GM23338 (cell line): ENCODE measurements around the gene TACC3. TPM values are rescaled to one million over a fixed set of nuclear protein-coding genes. Genes with fewer than 3 reads are reported as not detected.

Source experiments
- ATAC-seq: fragments of 200-7000 bp; cut with Tn5 transposase; 3 replicates; pipeline ENCODE4 v1.9.1; 2020
- DNase-seq: peaks from one replicate; pipeline ENCODE4 v3.0.0-alpha.2; 2015; ENCODE audit warnings: low spot score
- H2AFZ ChIP-seq: fragments of 200-600 bp; sonication (generic); 2 replicates; pipeline ENCODE4 v1.8.0; 2016; ENCODE audit warnings: antibody characterized with exemption, mild to moderate bottlenecking, moderate library complexity
- H3F3A ChIP-seq: fragments of 200-600 bp; sonication (generic); replicated peaks from 2 replicates; pipeline ENCODE4 v1.8.0; 2017; ENCODE audit warnings: antibody characterized with exemption, mixed run types, low read depth
- H3K27ac ChIP-seq: fragments of 200-600 bp; sonication (generic); 2 replicates; pipeline ENCODE4 v1.6.1; 2016; ENCODE audit warnings: low read depth
- H3K27me3 ChIP-seq: fragments of 200-600 bp; sonication (generic); 2 replicates; pipeline ENCODE4 v1.8.0; 2016; ENCODE audit warnings: mild to moderate bottlenecking, mixed run types, moderate library complexity; ENCODE audit not compliant: insufficient read depth
- H3K36me3 ChIP-seq: fragments of 200-600 bp; sonication (generic); 2 replicates; pipeline ENCODE4 v1.8.0; 2016; ENCODE audit warnings: mild to moderate bottlenecking; ENCODE audit not compliant: insufficient read depth
- H3K4me1 ChIP-seq: fragments of 200-600 bp; sonication (generic); 2 replicates; pipeline ENCODE4 v1.8.0; 2016; ENCODE audit warnings: mild to moderate bottlenecking, moderate library complexity; ENCODE audit not compliant: insufficient read depth
- H3K4me2 ChIP-seq: fragments of 200-600 bp; sonication (generic); 2 replicates; pipeline ENCODE4 v1.7.1; 2017; ENCODE audit warnings: mixed run types
- H3K4me3 ChIP-seq: fragments of 200-600 bp; sonication (generic); 2 replicates; pipeline ENCODE4 v1.6.1; 2016; ENCODE audit warnings: mixed run types
- H3K79me2 ChIP-seq: fragments of 200-600 bp; sonication (generic); replicated peaks from 2 replicates; pipeline ENCODE4 v1.8.0; 2017; ENCODE audit warnings: mild to moderate bottlenecking; ENCODE audit not compliant: insufficient read depth
- H3K9me2 ChIP-seq: fragments of 200-600 bp; sonication (generic); 2 replicates; pipeline ENCODE4 v1.8.0; 2017; ENCODE audit not compliant: insufficient read depth
- H4K20me1 ChIP-seq: fragments of 200-600 bp; sonication (generic); replicated peaks from 2 replicates; pipeline ENCODE4 v1.8.0; 2017; ENCODE audit warnings: mild to moderate bottlenecking; ENCODE audit not compliant: insufficient read depth
- H3K27ac Mint-ChIP-seq: 2 replicates; pipeline ENCODE4 v1.8.0; 2020; ENCODE audit warnings: inconsistent platforms, mild to moderate bottlenecking, moderate library complexity, mixed read lengths
- H3K27me3 Mint-ChIP-seq: 3 replicates; pipeline ENCODE4 v1.8.0; 2022; ENCODE audit warnings: low read depth, mild to moderate bottlenecking, moderate library complexity, mixed read lengths, inconsistent platforms; ENCODE audit not compliant: insufficient read depth, poor library complexity
- H3K36me3 Mint-ChIP-seq: 3 replicates; pipeline ENCODE4 v1.8.0; 2021; ENCODE audit warnings: low read depth, mild to moderate bottlenecking, inconsistent platforms, moderate library complexity, mixed read lengths
- H3K4me1 Mint-ChIP-seq: 3 replicates; pipeline ENCODE4 v1.8.0; 2020; ENCODE audit warnings: mild to moderate bottlenecking, inconsistent platforms, mixed read lengths
- H3K4me3 Mint-ChIP-seq: 3 replicates; pipeline ENCODE4 v1.8.0; 2021; ENCODE audit warnings: moderate library complexity, mild to moderate bottlenecking, inconsistent platforms, mixed read lengths
- H3K9me3 Mint-ChIP-seq: 3 replicates; pipeline ENCODE4 v1.8.0; 2020; ENCODE audit warnings: moderate library complexity, mild to moderate bottlenecking, inconsistent platforms, mixed read lengths
- CREB1 ChIP-seq: fragments of 250-450 bp; sonication (Bioruptor Pico); IDR thresholded peaks from 2 replicates; pipeline ENCODE4 v1.5.0; 2020; ENCODE audit warnings: low read depth, mild to moderate bottlenecking, moderate library complexity
- EZH2 ChIP-seq: fragments of 200-600 bp; sonication (generic); IDR thresholded peaks from one replicate; pipeline ENCODE4 v1.8.0; 2017; ENCODE audit warnings: antibody characterized with exemption, mild to moderate bottlenecking, low read depth; ENCODE audit not compliant: unreplicated experiment
- JUNB ChIP-seq: IDR thresholded peaks from one replicate; pipeline ENCODE4 v1.6.1; 2016; ENCODE audit warnings: antibody characterized with exemption; ENCODE audit not compliant: unreplicated experiment
- POLR2AphosphoS5 ChIP-seq: IDR thresholded peaks from 2 replicates; pipeline ENCODE4 v1.6.1; 2016; ENCODE audit warnings: antibody characterized with exemption, low read depth
- REST ChIP-seq: IDR thresholded peaks from one replicate; pipeline ENCODE4 v1.6.1; 2018; ENCODE audit warnings: antibody characterized with exemption; ENCODE audit not compliant: unreplicated experiment
- STAT1 ChIP-seq: IDR thresholded peaks from one replicate; pipeline ENCODE4 v1.6.1; 2016; ENCODE audit warnings: antibody characterized with exemption; ENCODE audit not compliant: unreplicated experiment
- ZNF331 ChIP-seq: fragments of 250-450 bp; sonication (Bioruptor Pico); IDR thresholded peaks from 2 replicates; pipeline ENCODE4 v1.5.0; 2020; ENCODE audit warnings: low read depth, mild to moderate bottlenecking, moderate library complexity
- ZNF462 ChIP-seq: fragments of 250-450 bp; sonication (Bioruptor Pico); IDR thresholded peaks from 2 replicates; pipeline ENCODE4 v1.5.0; 2020; ENCODE audit warnings: mild to moderate bottlenecking, moderate library complexity
- polyA plus RNA-seq: library from polyadenylated mRNA; unstranded; fragments of >200 nt; fragmentation: Nextera tagmentation; extraction: Ambion mirVana; gene quantifications from 2 replicates; pipeline ENCODE4 v1.2.1, GENCODE V29; 2016
- total RNA-seq: library from RNA; depleted of rRNA; stranded (reverse); fragments of >200 nt; shearing (Covaris generic); gene quantifications from 2 replicates; pipeline ENCODE4 v1.2.3, GENCODE V29; 2014

TACC3 gene
- total and polyA plus RNA-seq, 2 experiments from 2014 or later: 120 TPM

- TF ChIP-seq ZNF462 (no peak), JUNB (no peak), STAT1 (no peak), POLR2AphosphoS5 (no peak), CREB1 (no peak), REST (no peak)
Observed at GRCh38 chr4:1682860-1683259, 38.5 kb upstream of the TACC3 start (continued).

GRCh38 chr4:1683261-1683735, 38.0 kb upstream of the TACC3 start:
- Histone ChIP-seq H3K9me2 (no peaks in the 10 kb centered on the region), H3K4me3 (peak overlapping the region; percentile 52), H3K4me1 (0 out of 2 replicates have a peak, but pooled peaks cover 5% of the 10 kb centered on the region), H3K4me2 (peak overlapping the region; percentile 84), H2AFZ (peak overlapping the region; percentile 76; the same call in 1 of the 2 replicates), H3K27me3 (peaks cover 22% of the 10 kb centered on the region), H4K20me1 (no peaks in the 10 kb centered on the region), H3F3A (peaks cover 12% of the 10 kb centered on the region), H3K27ac (no peak overlapping the region), H3K36me3 (no peaks in the 10 kb centered on the region), H3K79me2 (no peaks in the 10 kb centered on the region)
- ATAC-seq: no peak
- no peak for DNase-seq
- peak overlapping the region; percentile 78 for H3K4me3 Mint-ChIP-seq
- peaks cover 8% of the 10 kb centered on the region; the same call in 2 of the 3 replicates for H3K4me1 Mint-ChIP-seq
- TF ChIP-seq EZH2: peak; percentile 48
- TF ChIP-seq ZNF331 (CRISPR knock-in tag): no peak
- H3K27me3 Mint-ChIP-seq: peaks cover 22% of the 10 kb centered on the region
- H3K36me3 Mint-ChIP-seq: no peaks in the 10 kb centered on the region
- peaks cover 2% of the 10 kb centered on the region; the same call in 2 of the 3 replicates for H3K9me3 Mint-ChIP-seq
- no peak overlapping the region for H3K27ac Mint-ChIP-seq
